IMR-90 (cell line): ENCODE data around the gene UBASH3A. TPM values are rescaled to one million over a fixed set of nuclear protein-coding genes. Genes with fewer than 3 reads are reported as not detected.

Experiments used
- ATAC-seq: fragments of 200-7000 bp; cut with Tn5 transposase; 2 replicates; pipeline ENCODE4 v1.9.1; 2020; ENCODE audit warnings: low read depth, mild to moderate bottlenecking, moderate library complexity
- BruUV-seq: library from RNA; stranded (reverse); fragments of 400-500 nt; replicated peaks from 2 replicates; lab custom pipeline; 2021; lab: Mats Ljungman, UMichigan
- CTCF ChIA-PET: fragments of 300-600 bp; formaldehyde crosslinking; extraction: SDS; loops from one replicate; lab custom pipeline; 2021; ENCODE audit warnings: antibody characterized with exemption; lab: Yijun Ruan, JAX
- POLR2A ChIA-PET: fragments of 300-600 bp; sonication (Branson Sonifier 250); formaldehyde crosslinking; loops from one replicate; lab custom pipeline; 2022; ENCODE audit warnings: antibody characterized with exemption; ENCODE audit not compliant: unreplicated experiment; lab: Charles Lee
- DNase-seq: peaks from one replicate; pipeline ENCODE4 v3.0.0; 2013
- H2AFZ ChIP-seq: replicated peaks from 2 replicates; pipeline ENCODE3; 2013; ENCODE audit warnings: low read length, mild to moderate bottlenecking; ENCODE audit not compliant: poor library complexity
- H2AK5ac ChIP-seq: 2 replicates; pipeline ENCODE4 v1.6.1; 2013; ENCODE audit warnings: low read depth, low read length, inconsistent platforms
- H2AK9ac ChIP-seq: replicated peaks from 2 replicates; pipeline ENCODE3; 2013; ENCODE audit warnings: mild to moderate bottlenecking, low read depth, low read length, moderate library complexity; ENCODE audit not compliant: poor library complexity
- H2BK120ac ChIP-seq: 2 replicates; pipeline ENCODE4 v1.6.1; 2013; ENCODE audit warnings: low read depth, low read length, inconsistent platforms
- H2BK15ac ChIP-seq: 3 replicates; pipeline ENCODE4 v1.6.1; 2013; ENCODE audit warnings: low read depth, low read length, inconsistent platforms
- H2BK20ac ChIP-seq: 2 replicates; pipeline ENCODE4 v1.6.1; 2013; ENCODE audit warnings: low read depth, mild to moderate bottlenecking, inconsistent platforms, low read length, moderate library complexity
- H2BK5ac ChIP-seq: 2 replicates; pipeline ENCODE4 v1.6.1; 2013; ENCODE audit warnings: mild to moderate bottlenecking, low read depth, low read length, inconsistent platforms; ENCODE audit not compliant: poor library complexity, severe bottlenecking
- H3K14ac ChIP-seq: replicated peaks from 2 replicates; pipeline ENCODE4 v1.6.1; 2013; ENCODE audit warnings: low read depth, low read length, inconsistent platforms
- H3K18ac ChIP-seq: 2 replicates; pipeline ENCODE4 v1.6.1; 2013; ENCODE audit warnings: low read depth, low read length, control low read depth
- H3K23ac ChIP-seq: 2 replicates; pipeline ENCODE4 v1.6.1; 2013; ENCODE audit warnings: low read depth, low read length, inconsistent platforms
- H3K27ac ChIP-seq: 2 replicates; pipeline ENCODE4 v1.5.1; 2013; ENCODE audit warnings: mild to moderate bottlenecking, control low read depth, low read length; ENCODE audit not compliant: insufficient read depth
- H3K27me3 ChIP-seq: 2 replicates; pipeline ENCODE4 v1.6.1; 2013; ENCODE audit warnings: low read length; ENCODE audit not compliant: control insufficient read depth, insufficient read depth
- H3K36me3 ChIP-seq: 2 replicates; pipeline ENCODE4 v1.6.1; 2013; ENCODE audit warnings: low read length, mixed read lengths; ENCODE audit not compliant: control insufficient read depth, insufficient read depth
- H3K4ac ChIP-seq: 2 replicates; pipeline ENCODE4 v1.6.1; 2013; ENCODE audit warnings: low read depth, low read length, inconsistent platforms
- H3K4me1 ChIP-seq: 2 replicates; pipeline ENCODE4 v1.6.1; 2013; ENCODE audit warnings: low read length, mixed read lengths; ENCODE audit not compliant: control insufficient read depth, insufficient read depth
- H3K4me2 ChIP-seq: 2 replicates; pipeline ENCODE4 v1.6.1; 2013; ENCODE audit warnings: low read depth, mild to moderate bottlenecking, control low read depth, low read length, moderate library complexity
- H3K4me3 ChIP-seq: 2 replicates; pipeline ENCODE4 v1.5.1; 2013; ENCODE audit warnings: low read depth, mild to moderate bottlenecking, control low read depth, low read length, moderate library complexity; ENCODE audit not compliant: insufficient read depth
- H3K56ac ChIP-seq: 2 replicates; pipeline ENCODE4 v1.6.1; 2013; ENCODE audit warnings: low read length, inconsistent platforms; ENCODE audit not compliant: insufficient read depth; ENCODE audit errors: extremely low read depth
- H3K79me1 ChIP-seq, 2 experiments: 2 replicates each; pipeline ENCODE4 v1.6.1; 2013; ENCODE audit warnings: low read length in 2 of 2, inconsistent platforms in 1 of 2, low read depth in 1 of 2
- H3K9ac ChIP-seq: 2 replicates; pipeline ENCODE4 v1.6.1; 2013; ENCODE audit warnings: low read depth, low read length, control low read depth
- H3K9me1 ChIP-seq: 2 replicates; pipeline ENCODE4 v1.6.1; 2013; ENCODE audit warnings: low read length, inconsistent platforms; ENCODE audit not compliant: insufficient read depth
- H3K9me3 ChIP-seq: 2 replicates; pipeline ENCODE4 v1.6.1; 2013; ENCODE audit warnings: low read length; ENCODE audit not compliant: control insufficient read depth, insufficient read depth
- H4K20me1 ChIP-seq: 2 replicates; pipeline ENCODE4 v1.6.1; 2013; ENCODE audit warnings: low read length, inconsistent platforms; ENCODE audit not compliant: insufficient read depth
- H4K5ac ChIP-seq: 2 replicates; pipeline ENCODE4 v1.6.1; 2013; ENCODE audit warnings: mild to moderate bottlenecking, low read depth, low read length, control low read depth
- H4K8ac ChIP-seq, 2 experiments: 2 replicates each; pipeline ENCODE4 v1.6.1; 2013; ENCODE audit warnings: low read depth in 2 of 2, low read length in 2 of 2, control low read depth in 1 of 2, inconsistent platforms in 1 of 2
- H4K91ac ChIP-seq: 2 replicates; pipeline ENCODE4 v1.6.1; 2013; ENCODE audit warnings: low read depth, low read length, inconsistent platforms; ENCODE audit not compliant: insufficient read depth
- BHLHE40 ChIP-seq: fragments of 150-350 bp; IDR thresholded peaks from 2 replicates; pipeline ENCODE4 v1.6.1; 2016; ENCODE audit warnings: mild to moderate bottlenecking, low read depth, low read length
- CEBPB ChIP-seq: IDR thresholded peaks from 2 replicates; pipeline ENCODE4 v1.6.1; 2012; ENCODE audit warnings: low read depth, low read length, improper control_type of control experiment
- CHD1 ChIP-seq: IDR thresholded peaks from 2 replicates; pipeline ENCODE4 v1.6.1; 2012; ENCODE audit warnings: low read depth, low read length, improper control_type of control experiment
- CTCF ChIP-seq: conservative IDR thresholded peaks from 2 replicates; pipeline ENCODE4 v1.5.1; 2012; ENCODE audit warnings: mild to moderate bottlenecking, low read depth, low read length, improper control_type of control experiment
- ELK1 ChIP-seq: fragments of 150-350 bp; IDR thresholded peaks from 2 replicates; pipeline ENCODE4 v1.6.1; 2016; ENCODE audit warnings: low read depth, mild to moderate bottlenecking, low read length, moderate library complexity, borderline replicate concordance
- FOS ChIP-seq: fragments of 150-350 bp; IDR thresholded peaks from 2 replicates; pipeline ENCODE4 v1.6.1; 2016; ENCODE audit warnings: low read depth, low read length
- MAFK ChIP-seq: IDR thresholded peaks from 2 replicates; pipeline ENCODE4 v1.6.1; 2012; ENCODE audit warnings: low read depth, low read length, improper control_type of control experiment
- MAZ ChIP-seq: IDR thresholded peaks from 2 replicates; pipeline ENCODE4 v1.6.1; 2012; ENCODE audit warnings: low read depth, mild to moderate bottlenecking, low read length, improper control_type of control experiment, moderate library complexity, borderline replicate concordance
- MXI1 ChIP-seq: IDR thresholded peaks from 2 replicates; pipeline ENCODE4 v1.6.1; 2012; ENCODE audit warnings: low read depth, mild to moderate bottlenecking, low read length, moderate library complexity, borderline replicate concordance
- NFE2L2 ChIP-seq: fragments of 150-350 bp; IDR thresholded peaks from 2 replicates; pipeline ENCODE4 v1.6.1; 2016; ENCODE audit warnings: low read depth, mild to moderate bottlenecking, low read length
- POLR2A ChIP-seq: IDR thresholded peaks from 2 replicates; pipeline ENCODE4 v1.6.1; 2012; ENCODE audit warnings: mild to moderate bottlenecking, low read depth, low read length
- RAD21 ChIP-seq: IDR thresholded peaks from 2 replicates; pipeline ENCODE4 v1.6.1; 2012; ENCODE audit warnings: low read length, improper control_type of control experiment
- RFX5 ChIP-seq: IDR thresholded peaks from 2 replicates; pipeline ENCODE4 v1.8.0; 2012; ENCODE audit warnings: low read depth, mild to moderate bottlenecking, low read length, moderate library complexity
- SMC3 ChIP-seq: fragments of 150-350 bp; IDR thresholded peaks from 2 replicates; pipeline ENCODE4 v1.6.1; 2016; ENCODE audit warnings: low read depth, mild to moderate bottlenecking, antibody characterized with exemption, low read length, moderate library complexity
- USF2 ChIP-seq: fragments of 150-350 bp; IDR thresholded peaks from 2 replicates; pipeline ENCODE4 v1.6.1; 2017; ENCODE audit warnings: mild to moderate bottlenecking, antibody characterized with exemption, low read length, low read depth
- WGBS, 2 experiments: methylation state at CpG; one replicate each; pipeline versions ENCODE4 v1.1.5 to v1.1.7; 2013; ENCODE audit warnings: missing lambda C conversion rate in 2 of 2; ENCODE audit not compliant: insufficient read length in 1 of 2; ENCODE audit errors: extremely low coverage in 2 of 2; 5-methylcytosine and 5-hydroxymethylcytosine counted together
- dilution Hi-C: fragments of 300-500 bp; cut with HindIII; formaldehyde crosslinking; loops from one replicate; pipeline ENCODE4 v1.14.3; 2018; ENCODE audit warnings: low sequenced_read_pairs; ENCODE audit not compliant: unreplicated experiment
- in situ Hi-C: fragments of 300-500 bp; cut with MboI; formaldehyde crosslinking; loops from 3 replicates; pipeline ENCODE4 v1.14.3; 2019; ENCODE audit warnings: low sequenced_read_pairs, inconsistent platforms, mixed read lengths
- intact Hi-C: fragments of 100-400 bp; cut with micrococcal nuclease; formaldehyde crosslinking; loops from 2 replicates; pipeline ENCODE4 v1.10.0; 2022
- polyA plus RNA-seq, 3 experiments: library from polyadenylated mRNA; depleted of rRNA; stranded (reverse); fragments of >200 nt; gene quantifications; 2 replicates each; pipeline ENCODE4 v1.2.3, GENCODE V29; 2012; ENCODE audit warnings: low replicate concordance in 1 of 3
- total RNA-seq: library from RNA; depleted of rRNA; stranded (reverse); fragments of >200 nt; gene quantifications from 2 replicates; pipeline ENCODE4 v1.2.3, GENCODE V29; 2012

Gene UBASH3A
- total and polyA plus RNA-seq, 2 of the 4 experiments (the other 2 are of a cell fraction): not detected

GRCh38 chr21:42389449-42389835 lies 14.3 kb upstream of the UBASH3A start:
- no peak for ATAC-seq

More at GRCh38 chr21:42389449-42389835, 14.3 kb upstream of the UBASH3A start:
- no TSS peak for BruUV-seq
- Histone ChIP-seq H4K91ac (no peak overlapping the region), H4K20me1 (no peaks in the 10 kb centered on the region), H3K27me3 (peaks cover 32% of the 10 kb centered on the region), H2AFZ (no peak overlapping the region), H2AK9ac (no peak overlapping the region), H2BK20ac (no peak overlapping the region), H3K4me1 (no peaks in the 10 kb centered on the region), H3K4ac (no peak overlapping the region), H2BK15ac (no peak overlapping the region), H3K9ac (no peak overlapping the region), H3K9me1 (no peaks in the 10 kb centered on the region), H2BK120ac (no peak overlapping the region), H3K9me3 (no peaks in the 10 kb centered on the region), H3K36me3 (no peaks in the 10 kb centered on the region), H3K23ac (no peak overlapping the region), H4K5ac (no peak overlapping the region), H3K27ac (no peak overlapping the region), H3K4me3 (no peak overlapping the region), H3K4me2 (no peak overlapping the region), H3K14ac (no peak overlapping the region), H4K8ac (no peak overlapping the region), H2BK5ac (no peak overlapping the region), H2AK5ac (no peak overlapping the region), H3K56ac (no peak overlapping the region), H3K18ac (no peak overlapping the region), H3K79me1 (no peaks in the 10 kb centered on the region)
- dilution Hi-C loops: no loop called here
- TF ChIP-seq MAFK (no peak), MAZ (no peak), RAD21 (no peak), BHLHE40 (no peak), MXI1 (no peak), ELK1 (no peak), NFE2L2 (no peak), CEBPB (no peak), POLR2A (no peak), FOS (no peak), CHD1 (no peak), USF2 (no peak), CTCF (no peak), SMC3 (no peak), RFX5 (no peak)
- POLR2A ChIA-PET: no interaction called here
- intact Hi-C loops: no loop called here
- no peak for DNase-seq
- in situ Hi-C loops: no loop called here
- CTCF ChIA-PET: no interaction called here
- WGBS, 2 experiments: 94% methylated on average over 2 of the region's 6 CpGs; no CpG with 5 or more reads in 1 of the 2 experiments
